Memory B cell (primary cell): ENCODE measurements around the gene KCNMA1.

Experiments used
- ATAC-seq: fragments of 150-1000 bp; cut with Tn5 transposase; 2 replicates; pipeline ENCODE4 v1.10.0; 2021; ENCODE audit warnings: low read depth, mild to moderate bottlenecking, moderate library complexity
- DNase-seq, 2 donors: peaks; one replicate each; pipeline ENCODE4 v3.0.0; 2022; ENCODE audit warnings: low spot score in 2 of 2
- H3K27ac Mint-ChIP-seq: one replicate; pipeline ENCODE4 v1.8.0; 2022; ENCODE audit warnings: mild to moderate bottlenecking, moderate library complexity, mixed read lengths
- H3K27me3 Mint-ChIP-seq: one replicate; pipeline ENCODE4 v1.8.0; 2022; ENCODE audit warnings: mixed read lengths
- H3K36me3 Mint-ChIP-seq: one replicate; pipeline ENCODE4 v1.8.0; 2022; ENCODE audit warnings: mild to moderate bottlenecking, mixed read lengths
- H3K4me1 Mint-ChIP-seq: one replicate; pipeline ENCODE4 v1.8.0; 2022; ENCODE audit warnings: mixed read lengths
- H3K4me3 Mint-ChIP-seq: one replicate; pipeline ENCODE4 v1.8.0; 2022; ENCODE audit warnings: mild to moderate bottlenecking, moderate library complexity, mixed read lengths
- H3K9me3 Mint-ChIP-seq: one replicate; pipeline ENCODE4 v1.8.0; 2022; ENCODE audit warnings: mixed read lengths

Gene KCNMA1

DNA sequence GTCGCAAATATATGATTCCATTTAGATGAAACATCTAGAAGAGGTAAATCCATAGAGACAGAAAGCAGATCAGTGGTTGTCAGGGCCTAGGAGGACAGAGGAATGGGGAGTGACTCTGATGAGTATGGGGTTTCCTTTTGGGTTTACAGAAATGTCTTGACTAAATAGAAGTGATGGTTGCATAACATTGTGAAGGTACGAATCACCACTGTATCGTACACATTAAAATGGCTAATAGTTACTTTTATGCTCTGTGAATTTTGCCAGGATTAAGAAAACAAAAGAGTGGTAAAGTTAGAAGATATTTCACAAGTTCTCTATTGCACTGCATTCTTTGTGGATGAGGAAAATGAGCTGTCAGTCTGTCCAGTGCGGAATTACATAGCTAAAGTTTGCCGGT is 407.4 kb downstream of the KCNMA1 start:
- no peak for DNase-seq
- Mint-ChIP-seq H3K27me3 (no peaks in the 10 kb centered on the region), H3K9me3 (peaks cover 2% of the 10 kb centered on the region), H3K4me1 (no peaks in the 10 kb centered on the region), H3K36me3 (no peaks in the 10 kb centered on the region), H3K4me3 (no peak overlapping the region), H3K27ac (no peak overlapping the region)
- ATAC-seq: no peak

DNA sequence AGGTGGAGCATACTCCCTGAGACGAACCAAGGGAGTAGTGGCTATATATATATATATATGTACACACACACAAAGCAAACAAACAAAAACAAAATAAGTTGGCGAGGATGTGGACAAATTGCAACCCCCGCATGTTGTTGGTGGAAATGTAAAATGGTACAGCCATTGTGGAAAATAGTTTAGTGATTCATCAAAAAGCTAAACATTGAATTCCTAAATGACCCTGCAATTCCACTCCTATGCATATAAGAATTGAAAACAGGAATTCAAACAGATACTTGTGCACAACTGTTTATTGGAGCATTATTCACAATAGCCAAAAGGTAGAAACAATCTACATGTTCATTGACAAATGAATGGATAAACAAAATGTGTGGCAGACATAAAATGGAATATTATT is 407.9 kb downstream of the KCNMA1 start:
- no peaks in the 10 kb centered on the region for H3K36me3 Mint-ChIP-seq
- no peak overlapping the region for H3K27ac Mint-ChIP-seq
- no peaks in the 10 kb centered on the region for H3K4me1 Mint-ChIP-seq
- H3K27me3 Mint-ChIP-seq: no peaks in the 10 kb centered on the region
- peaks cover 2% of the 10 kb centered on the region for H3K9me3 Mint-ChIP-seq
- no peak overlapping the region for H3K4me3 Mint-ChIP-seq
- no peak for DNase-seq
- no peak for ATAC-seq

DNA sequence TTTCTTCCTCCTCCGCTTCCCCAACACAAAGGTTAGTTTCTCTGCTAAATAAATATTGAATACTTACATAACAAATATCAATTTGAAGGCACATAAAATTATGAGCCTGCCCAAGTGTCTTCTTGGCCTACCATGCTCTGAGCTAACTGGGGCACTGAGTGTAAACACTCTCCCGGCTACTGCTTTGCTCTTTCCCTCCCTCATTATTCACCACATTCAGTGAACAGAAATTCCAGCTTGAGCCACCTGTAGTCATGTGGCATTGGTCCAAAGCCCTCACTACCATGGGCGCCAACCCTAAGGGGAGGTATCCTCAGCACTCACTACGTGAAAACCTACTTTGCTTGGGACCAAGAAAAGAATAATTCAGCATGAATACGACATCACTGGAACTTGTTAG is 409.0 kb downstream of the KCNMA1 start:
- Mint-ChIP-seq H3K4me1 (no peaks in the 10 kb centered on the region), H3K27me3 (no peaks in the 10 kb centered on the region), H3K36me3 (no peaks in the 10 kb centered on the region), H3K4me3 (no peak overlapping the region), H3K27ac (no peak overlapping the region), H3K9me3 (peaks cover under 1% of the 10 kb centered on the region)
- ATAC-seq (no peak), DNase-seq (no peak)

DNA sequence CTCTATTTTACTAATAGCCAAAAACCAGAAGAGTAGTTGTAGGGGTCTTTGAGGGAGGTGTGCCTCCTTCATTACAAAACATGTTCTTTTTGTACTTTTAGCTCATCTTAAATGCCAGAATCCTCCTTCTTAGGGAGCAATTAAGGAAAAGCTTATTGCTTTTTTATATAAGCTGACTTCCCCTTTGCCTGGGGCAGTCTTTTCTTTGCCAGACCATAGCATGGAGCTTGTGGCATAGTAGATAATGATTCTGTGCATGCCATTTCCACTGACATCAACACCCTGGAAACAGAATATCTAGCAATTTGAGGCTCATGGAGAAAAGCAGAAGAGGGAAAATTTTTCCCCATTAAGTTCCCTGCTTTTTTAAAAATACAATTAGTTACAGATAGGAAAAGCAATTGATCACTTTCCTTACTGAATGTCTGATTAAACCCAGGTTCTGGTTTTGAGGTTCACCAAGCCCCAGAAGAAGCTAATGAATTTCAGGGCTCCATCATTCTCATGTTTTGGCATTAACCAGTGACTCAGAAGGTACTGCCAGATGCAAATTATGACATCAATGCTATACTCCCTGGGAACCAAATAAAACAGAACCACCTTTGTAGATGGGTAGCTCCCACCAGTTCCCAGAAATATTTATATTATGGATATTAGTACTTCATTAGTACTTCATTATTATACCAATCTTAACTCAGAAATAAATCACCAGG is 410.6 kb downstream of the KCNMA1 start:
- no peak for ATAC-seq
- no peaks in the 10 kb centered on the region for H3K27me3 Mint-ChIP-seq
- H3K4me1 Mint-ChIP-seq: no peaks in the 10 kb centered on the region

DNA sequence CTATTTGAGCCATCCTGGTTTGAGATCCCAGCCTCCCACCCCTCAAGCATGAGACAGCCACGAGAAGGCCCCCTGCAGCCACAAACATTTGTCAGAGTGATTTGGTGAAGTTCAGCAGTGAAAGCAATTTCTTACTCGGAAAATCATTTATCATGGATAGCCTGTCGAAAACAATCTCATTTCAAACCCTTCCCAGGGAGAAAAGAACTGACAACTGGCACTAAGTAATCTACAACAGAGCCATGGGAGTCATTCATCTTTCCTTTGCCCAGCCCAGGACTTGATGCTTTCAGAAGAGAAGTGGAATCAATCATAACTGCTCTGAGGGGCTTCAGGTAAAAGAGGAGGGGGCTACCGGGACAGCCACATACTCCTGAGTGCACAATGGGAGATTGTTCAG is 411.2 kb downstream of the KCNMA1 start:
- ATAC-seq (no peak), DNase-seq (no peak)
- Mint-ChIP-seq H3K27ac (no peak overlapping the region), H3K27me3 (peaks cover 3% of the 10 kb centered on the region), H3K4me1 (no peaks in the 10 kb centered on the region), H3K9me3 (no peaks in the 10 kb centered on the region), H3K4me3 (no peak overlapping the region), H3K36me3 (no peaks in the 10 kb centered on the region)

More for the DNA sequence above, 410.6 kb downstream of the KCNMA1 start:
- Mint-ChIP-seq H3K36me3 (no peaks in the 10 kb centered on the region), H3K27ac (no peak overlapping the region), H3K4me3 (no peak overlapping the region), H3K9me3 (no peaks in the 10 kb centered on the region)
- DNase-seq: no peak

DNA sequence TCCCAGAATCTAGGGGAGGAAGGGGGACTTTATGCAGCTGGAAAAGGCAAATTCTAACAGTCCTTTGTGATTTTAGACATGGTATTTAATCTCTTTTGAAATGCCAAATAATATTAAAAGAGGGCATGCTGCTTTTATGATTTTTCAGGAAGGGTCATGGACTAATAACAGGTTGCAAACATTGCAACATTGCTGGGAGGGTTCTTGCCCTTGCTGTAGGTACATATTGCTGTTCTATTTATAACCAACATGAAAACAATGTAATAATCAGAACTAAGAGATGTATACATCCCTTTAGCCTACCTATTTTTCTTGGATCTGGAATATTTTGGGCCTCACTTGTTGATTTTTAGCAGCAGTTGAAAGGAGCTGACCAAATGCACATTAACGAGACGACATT is 411.6 kb downstream of the KCNMA1 start:
- DNase-seq (no peak), ATAC-seq (no peak)
- Mint-ChIP-seq H3K4me3 (no peak overlapping the region), H3K27me3 (peaks cover 3% of the 10 kb centered on the region), H3K9me3 (no peaks in the 10 kb centered on the region), H3K27ac (no peak overlapping the region), H3K4me1 (no peaks in the 10 kb centered on the region), H3K36me3 (no peaks in the 10 kb centered on the region)

DNA sequence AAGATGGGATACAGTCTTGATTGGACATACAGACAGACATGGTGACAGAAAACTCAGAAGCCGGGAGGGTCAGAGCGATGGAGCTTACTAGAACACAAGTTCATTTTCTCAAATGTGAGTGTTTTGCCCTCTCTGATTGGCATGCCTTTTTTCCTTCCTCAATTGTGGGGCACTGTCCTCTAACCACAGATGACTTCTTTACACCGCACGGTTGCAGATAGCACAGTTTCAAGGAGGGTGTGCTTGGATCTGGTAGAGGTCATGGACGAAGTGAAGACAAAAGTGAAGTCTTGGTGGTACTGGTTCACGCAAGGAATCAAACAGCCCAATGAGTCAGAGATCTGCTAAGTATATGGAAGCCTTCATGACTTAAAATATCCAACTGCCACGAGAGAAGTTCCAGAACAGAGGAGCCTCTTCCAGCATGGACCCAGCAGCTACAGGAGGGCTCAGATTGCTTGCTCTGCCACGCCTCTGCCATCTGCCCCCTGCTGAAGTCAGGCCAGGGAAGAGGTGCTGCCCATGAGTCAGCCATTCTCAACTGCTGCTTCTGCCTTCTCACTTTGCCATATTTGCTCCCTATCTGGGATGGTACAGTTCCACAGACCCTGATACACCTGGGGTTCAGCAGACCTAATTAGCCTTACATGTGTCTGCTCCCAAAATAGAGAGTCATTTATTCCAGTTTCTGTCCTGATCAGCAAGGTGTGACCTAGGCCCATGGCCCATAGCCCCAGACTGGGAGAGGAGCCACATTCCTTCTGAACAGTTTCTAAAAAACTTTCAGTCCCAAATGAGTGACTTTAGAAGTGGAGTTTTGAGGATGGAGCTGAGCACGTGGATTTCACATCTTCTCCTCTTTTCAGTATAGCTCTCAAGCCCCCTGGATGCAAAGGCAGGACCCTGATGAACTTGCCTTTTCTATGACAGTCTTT is 413.8 kb downstream of the KCNMA1 start:
- Mint-ChIP-seq H3K27me3 (peaks cover 3% of the 10 kb centered on the region), H3K36me3 (no peaks in the 10 kb centered on the region), H3K4me3 (no peak overlapping the region), H3K27ac (no peak overlapping the region), H3K9me3 (no peaks in the 10 kb centered on the region), H3K4me1 (no peaks in the 10 kb centered on the region)
- no peak for ATAC-seq
- no peak for DNase-seq

DNA sequence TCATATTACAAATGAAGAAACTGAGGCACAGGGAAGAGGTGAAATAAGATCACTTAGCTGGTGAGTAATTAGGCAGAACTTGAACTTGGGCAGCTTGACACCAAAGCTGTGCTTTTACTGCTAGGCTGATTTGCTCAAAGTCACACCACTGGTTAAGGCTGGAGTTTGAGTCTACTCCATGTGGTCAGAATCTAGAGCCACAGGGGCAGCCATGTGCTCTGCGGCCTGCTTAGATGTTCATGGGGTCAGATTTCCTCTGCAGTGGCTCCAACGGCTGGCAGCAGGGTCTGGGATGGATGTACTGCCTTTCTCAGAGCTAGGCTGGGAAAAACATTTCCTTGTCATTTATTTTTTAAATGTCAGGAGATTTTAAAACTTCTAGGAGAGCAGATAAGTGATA is 417.5 kb downstream of the KCNMA1 start:
- Mint-ChIP-seq H3K27me3 (peaks cover 3% of the 10 kb centered on the region), H3K36me3 (no peaks in the 10 kb centered on the region), H3K9me3 (no peaks in the 10 kb centered on the region), H3K4me1 (no peaks in the 10 kb centered on the region), H3K4me3 (no peak overlapping the region), H3K27ac (no peak overlapping the region)
- no peak for ATAC-seq
- no peak for DNase-seq

DNA sequence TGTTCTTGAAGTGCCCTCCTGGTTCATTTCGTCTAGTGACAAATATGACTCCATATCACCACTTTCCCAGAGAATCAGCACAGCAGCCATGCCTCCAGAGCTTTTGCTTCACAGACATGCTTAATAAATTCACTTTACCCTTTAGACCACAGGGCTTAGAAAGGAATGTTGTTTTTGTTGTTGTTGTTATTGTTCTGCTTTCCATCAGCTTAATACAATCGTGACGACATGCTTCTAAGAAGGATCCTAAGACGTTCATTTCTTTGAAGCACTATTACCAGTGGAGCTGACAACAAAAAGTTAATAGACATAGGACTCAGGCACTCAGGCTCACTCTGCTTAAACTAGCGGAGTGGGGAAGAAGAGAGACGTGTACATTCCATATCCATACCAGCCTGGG is 418.6 kb downstream of the KCNMA1 start:
- Mint-ChIP-seq H3K4me3 (no peak overlapping the region), H3K36me3 (no peaks in the 10 kb centered on the region), H3K4me1 (no peaks in the 10 kb centered on the region), H3K9me3 (no peaks in the 10 kb centered on the region), H3K27me3 (peaks cover 3% of the 10 kb centered on the region), H3K27ac (no peak overlapping the region)
- ATAC-seq: no peak
- no peak for DNase-seq

DNA sequence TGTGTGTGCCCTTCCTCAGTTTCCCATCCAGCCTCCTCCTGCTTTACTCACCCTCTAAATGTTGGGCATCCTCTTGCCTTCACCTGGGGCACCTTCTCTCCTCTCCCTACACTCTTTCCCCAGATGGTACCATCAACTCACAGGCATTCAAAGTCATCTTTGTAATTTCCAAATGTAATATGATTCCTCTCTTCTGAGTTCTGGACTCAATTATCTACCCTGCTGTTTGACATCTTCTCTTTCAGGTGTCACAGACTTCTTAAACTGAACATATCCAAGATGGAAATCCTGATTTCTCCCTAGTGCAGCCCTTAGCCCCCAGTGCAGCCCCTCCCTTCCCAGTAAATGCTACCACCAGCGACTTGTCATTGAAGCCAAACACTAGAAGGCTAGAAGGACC is 422.8 kb downstream of the KCNMA1 start:
- H3K27ac Mint-ChIP-seq: no peak overlapping the region
- no peaks in the 10 kb centered on the region for H3K36me3 Mint-ChIP-seq
- H3K4me3 Mint-ChIP-seq: no peak overlapping the region
- ATAC-seq (no peak), DNase-seq (no peak)
- no peaks in the 10 kb centered on the region for H3K27me3 Mint-ChIP-seq
- H3K4me1 Mint-ChIP-seq: peaks cover 4% of the 10 kb centered on the region
- H3K9me3 Mint-ChIP-seq: no peaks in the 10 kb centered on the region

DNA sequence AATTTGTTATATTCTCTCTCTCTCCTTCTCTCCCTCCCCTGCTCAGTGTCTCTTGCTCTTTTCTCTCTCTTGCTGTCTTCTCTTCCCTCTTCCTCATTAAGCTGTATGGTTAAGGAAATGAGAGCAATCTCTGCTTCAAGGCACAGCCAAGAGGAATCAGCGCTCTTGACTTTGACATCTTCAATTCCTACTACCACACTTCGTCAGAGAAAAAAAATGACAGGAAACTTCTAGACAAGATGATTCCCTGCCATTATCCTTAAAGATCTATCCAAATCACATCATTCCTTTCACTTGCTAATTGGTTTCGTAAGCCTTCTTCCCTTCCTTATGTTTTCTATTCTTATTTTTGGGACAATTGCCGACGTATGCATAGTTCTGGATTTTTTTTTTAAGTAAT is 425.0 kb downstream of the KCNMA1 start:
- no peaks in the 10 kb centered on the region for H3K36me3 Mint-ChIP-seq
- no peaks in the 10 kb centered on the region for H3K27me3 Mint-ChIP-seq
- no peak overlapping the region for H3K27ac Mint-ChIP-seq
- H3K9me3 Mint-ChIP-seq: no peaks in the 10 kb centered on the region
- H3K4me1 Mint-ChIP-seq: peaks cover 4% of the 10 kb centered on the region
- H3K4me3 Mint-ChIP-seq: no peak overlapping the region
- ATAC-seq (no peak), DNase-seq (no peak)

DNA sequence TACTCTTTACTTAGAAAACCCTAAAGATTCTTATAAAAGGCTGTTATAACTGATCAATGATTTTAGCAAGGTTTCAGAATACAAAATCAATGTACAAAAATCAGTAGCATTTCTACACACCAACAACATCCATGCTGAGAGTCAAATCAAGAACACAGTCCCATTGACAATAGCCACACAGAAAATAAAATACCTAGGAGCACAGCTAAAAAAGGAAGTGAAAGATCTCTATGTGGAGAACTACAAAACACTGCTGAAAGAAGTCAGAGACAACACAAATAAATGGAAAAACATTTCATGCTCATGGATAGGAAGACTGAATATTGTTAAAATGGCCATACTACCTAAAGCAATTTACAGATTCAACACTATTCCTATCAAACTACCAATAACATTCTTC is 427.0 kb downstream of the KCNMA1 start:
- no peaks in the 10 kb centered on the region for H3K9me3 Mint-ChIP-seq
- no peak for ATAC-seq

DNA sequence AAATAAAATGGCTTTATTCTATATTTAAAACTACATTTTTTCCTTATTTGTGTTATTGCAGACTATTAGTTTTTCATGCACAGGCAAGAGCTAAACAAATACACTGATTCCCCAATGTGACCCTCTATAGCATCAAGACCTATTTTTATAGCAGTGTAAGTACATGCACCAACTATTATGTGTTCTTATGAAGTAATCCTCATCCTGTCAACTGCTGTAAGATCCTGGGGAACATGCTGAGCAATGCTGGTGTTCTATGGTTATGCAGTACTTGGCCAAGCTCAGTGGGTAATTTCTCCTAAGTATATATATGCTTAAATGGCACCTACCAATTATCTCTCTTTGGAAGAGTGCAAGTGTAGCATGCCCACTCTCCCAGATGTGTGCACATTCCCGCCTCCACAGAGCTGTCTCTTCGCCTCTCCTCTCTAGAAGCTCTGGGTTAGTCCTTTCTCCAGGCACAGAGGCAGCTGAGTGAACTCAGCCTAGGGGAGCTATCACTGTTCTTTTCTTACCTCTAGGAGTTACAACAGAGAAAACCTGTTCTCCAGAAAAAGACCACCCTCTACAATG is 428.8 kb downstream of the KCNMA1 start:
- H3K27me3 Mint-ChIP-seq: peaks cover 7% of the 10 kb centered on the region
- H3K27ac Mint-ChIP-seq: no peak overlapping the region
- DNase-seq (no peak), ATAC-seq (no peak)
- no peaks in the 10 kb centered on the region for H3K9me3 Mint-ChIP-seq
- peaks cover 4% of the 10 kb centered on the region for H3K4me1 Mint-ChIP-seq
- H3K4me3 Mint-ChIP-seq: no peak overlapping the region
- no peaks in the 10 kb centered on the region for H3K36me3 Mint-ChIP-seq

More for the DNA sequence above, 427.0 kb downstream of the KCNMA1 start:
- H3K4me3 Mint-ChIP-seq: no peak overlapping the region
- peaks cover 1% of the 10 kb centered on the region for H3K27me3 Mint-ChIP-seq
- H3K4me1 Mint-ChIP-seq: peaks cover 4% of the 10 kb centered on the region
- no peaks in the 10 kb centered on the region for H3K36me3 Mint-ChIP-seq
- H3K27ac Mint-ChIP-seq: no peak overlapping the region
- no peak for DNase-seq

DNA sequence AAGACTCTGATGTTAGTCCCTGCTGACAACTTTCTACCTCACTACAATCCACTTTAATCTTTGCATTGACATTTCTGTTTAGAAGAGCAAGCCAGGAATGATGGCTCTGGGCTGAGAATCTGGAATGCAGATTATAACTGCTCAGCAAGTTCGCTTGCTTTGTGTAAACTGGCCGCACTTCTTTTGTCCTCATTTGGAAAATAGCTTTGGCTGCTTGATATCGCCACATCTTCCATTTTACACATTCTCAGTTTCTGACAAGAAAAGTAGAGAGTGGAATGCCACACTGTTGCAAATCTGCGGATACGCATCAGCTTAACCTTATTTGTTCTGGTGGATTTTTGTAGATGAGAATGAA is 429.8 kb downstream of the KCNMA1 start:
- no peak overlapping the region for H3K4me3 Mint-ChIP-seq
- DNase-seq: no peak
- no peaks in the 10 kb centered on the region for H3K36me3 Mint-ChIP-seq
- no peak overlapping the region for H3K27ac Mint-ChIP-seq
- H3K9me3 Mint-ChIP-seq: no peaks in the 10 kb centered on the region
- H3K27me3 Mint-ChIP-seq: peaks cover 11% of the 10 kb centered on the region
- ATAC-seq: no peak
- peaks cover 4% of the 10 kb centered on the region for H3K4me1 Mint-ChIP-seq
